Neural cell (in vitro differentiated cells): ENCODE results near the gene PDE6C. TPM values are rescaled to one million over a fixed set of nuclear protein-coding genes. Genes with fewer than 3 reads are reported as not detected.

Experiments used
- H2AFZ ChIP-seq: fragments of 200-600, 300-800 bp; sonication (generic), shearing (Covaris generic); 2 replicates; pipeline ENCODE4 v1.6.0; 2014; ENCODE audit warnings: low read depth, mild to moderate bottlenecking, antibody characterized with exemption, low read length, moderate library complexity
- H3F3A ChIP-seq: fragments of 200-600 bp; shearing (Covaris generic); 2 replicates; pipeline ENCODE4 v1.6.1; 2016; ENCODE audit warnings: mild to moderate bottlenecking, moderate library complexity, mixed read lengths, antibody characterized with exemption, low read length; ENCODE audit not compliant: insufficient read depth, poor library complexity, severe bottlenecking
- H3K27ac ChIP-seq: fragments of 200-600, 300-800 bp; sonication (generic), shearing (Covaris generic); 2 replicates; pipeline ENCODE4 v1.5.1; 2014; ENCODE audit warnings: mild to moderate bottlenecking, low read length, moderate library complexity
- H3K27me3 ChIP-seq: fragments of 300-800, 200-600 bp; sonication (generic), shearing (Covaris generic); 2 replicates; pipeline ENCODE4 v1.6.0; 2014; ENCODE audit warnings: mild to moderate bottlenecking, low read depth, low read length, moderate library complexity; ENCODE audit not compliant: insufficient read depth
- H3K36me3 ChIP-seq: fragments of 300-800, 200-600 bp; sonication (generic), shearing (Covaris generic); 2 replicates; pipeline ENCODE4 v1.5.1; 2014; ENCODE audit warnings: mild to moderate bottlenecking, antibody characterized with exemption, low read length, moderate library complexity; ENCODE audit not compliant: insufficient read depth
- H3K4me2 ChIP-seq: fragments of 300-800, 200-600 bp; sonication (generic), shearing (Covaris generic); 2 replicates; pipeline ENCODE4 v1.6.0; 2014; ENCODE audit warnings: mild to moderate bottlenecking, low read length
- H3K4me3 ChIP-seq: fragments of 300-800, 200-600 bp; sonication (generic), shearing (Covaris generic); 2 replicates; pipeline ENCODE4 v1.5.1; 2014; ENCODE audit warnings: mild to moderate bottlenecking, low read length, moderate library complexity
- H3K79me2 ChIP-seq: fragments of 200-600 bp; shearing (Covaris generic); replicated peaks from 2 replicates; pipeline ENCODE4 v1.6.0; 2014; ENCODE audit warnings: mild to moderate bottlenecking, low read length, moderate library complexity; ENCODE audit not compliant: insufficient read depth
- H3K9ac ChIP-seq: fragments of 300-800, 200-600 bp; sonication (generic), shearing (Covaris generic); 2 replicates; pipeline ENCODE4 v1.6.1; 2016; ENCODE audit warnings: mild to moderate bottlenecking, low read length, mixed read lengths
- H3K9me2 ChIP-seq: fragments of 200-600 bp; shearing (Covaris generic); 2 replicates; pipeline ENCODE4 v1.6.1; 2016; ENCODE audit warnings: mild to moderate bottlenecking, low read length, mixed read lengths; ENCODE audit not compliant: insufficient read depth
- H3K9me3 ChIP-seq: fragments of 200-600, 300-800 bp; sonication (generic), shearing (Covaris generic); 2 replicates; pipeline ENCODE4 v1.6.1; 2016; ENCODE audit warnings: mild to moderate bottlenecking, mixed run types, low read length, moderate library complexity, mixed read lengths
- H4K20me1 ChIP-seq: fragments of 200-600 bp; shearing (Covaris generic); 2 replicates; pipeline ENCODE4 v1.6.1; 2016; ENCODE audit warnings: mild to moderate bottlenecking, mixed run types; ENCODE audit not compliant: insufficient read depth
- CTCF ChIP-seq: fragments of 450-650 bp; IDR thresholded peaks from 2 replicates; pipeline ENCODE4 v1.5.1; 2014; ENCODE audit warnings: antibody characterized with exemption, mild to moderate bottlenecking, moderate library complexity; ENCODE audit not compliant: poor library complexity, severe bottlenecking
- EP300 ChIP-seq: fragments of 450-650 bp; conservative IDR thresholded peaks from 2 replicates; pipeline ENCODE4 v1.6.1; 2014; ENCODE audit warnings: antibody characterized with exemption, mild to moderate bottlenecking, moderate library complexity; ENCODE audit not compliant: poor library complexity, severe bottlenecking
- EZH2 ChIP-seq: fragments of 200-600, 300-800 bp; shearing (Covaris generic), sonication (generic); IDR thresholded peaks from 2 replicates; pipeline ENCODE4 v1.6.1; 2014; ENCODE audit warnings: antibody characterized with exemption, low read length, borderline replicate concordance, mild to moderate bottlenecking; ENCODE audit not compliant: insufficient read depth, poor library complexity, severe bottlenecking
- MXI1 ChIP-seq: fragments of 450-650 bp; conservative IDR thresholded peaks from 2 replicates; pipeline ENCODE4 v1.6.1; 2014; ENCODE audit warnings: antibody characterized with exemption, mild to moderate bottlenecking; ENCODE audit not compliant: poor library complexity, severe bottlenecking
- POLR2AphosphoS5 ChIP-seq: IDR thresholded peaks from 2 replicates; pipeline ENCODE4 v1.6.1; 2012
- RAD21 ChIP-seq: fragments of 450-650 bp; conservative IDR thresholded peaks from 2 replicates; pipeline ENCODE4 v1.6.1; 2014; ENCODE audit warnings: antibody characterized with exemption, mild to moderate bottlenecking, moderate library complexity
- REST ChIP-seq: IDR thresholded peaks from 2 replicates; pipeline ENCODE4 v1.6.1; 2012; ENCODE audit warnings: borderline replicate concordance
- SMC3 ChIP-seq: fragments of 450-650 bp; conservative IDR thresholded peaks from 2 replicates; pipeline ENCODE4 v1.6.1; 2014; ENCODE audit warnings: antibody characterized with exemption, mild to moderate bottlenecking, moderate library complexity; ENCODE audit not compliant: poor library complexity
- TAF1 ChIP-seq: IDR thresholded peaks from 2 replicates; pipeline ENCODE4 v1.6.1; 2012; ENCODE audit warnings: low read depth
- polyA plus RNA-seq: library from polyadenylated mRNA; depleted of rRNA; stranded (reverse); fragments of >200 nt; gene quantifications from 2 replicates; pipeline ENCODE4 v1.2.3, GENCODE V29; 2014

Gene PDE6C
- polyA plus RNA-seq, 1 donor from 2014 or later: not detected

DNA sequence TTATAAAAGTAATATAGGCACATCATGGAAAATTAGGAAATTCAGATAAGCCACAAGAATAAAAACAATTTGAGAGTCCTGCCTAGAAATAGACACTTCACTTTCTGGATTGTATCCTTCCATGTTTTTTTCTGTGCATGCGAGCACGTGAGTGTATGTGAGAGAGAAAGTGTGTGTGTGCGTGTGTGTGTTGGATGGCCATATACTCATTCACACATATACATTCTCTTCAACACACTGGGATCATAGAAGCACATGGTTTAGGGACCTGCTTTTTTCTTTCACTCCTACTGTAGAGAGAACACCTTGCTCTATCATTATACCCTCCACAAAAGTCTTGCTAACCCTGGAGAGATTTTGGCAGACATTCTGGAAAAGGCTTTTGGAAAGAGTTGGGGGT lies 38.4 kb upstream of the PDE6C start:
- H3F3A ChIP-seq: no peaks in the 10 kb centered on the region
- H3K27ac ChIP-seq: no peak overlapping the region
- no peak overlapping the region for H2AFZ ChIP-seq
- no peaks in the 10 kb centered on the region for H3K36me3 ChIP-seq
- H3K79me2 ChIP-seq: no peaks in the 10 kb centered on the region
- H3K4me2 ChIP-seq: no peak overlapping the region
- TF ChIP-seq CTCF (no peak), EP300 (no peak), POLR2AphosphoS5 (no peak), SMC3 (no peak), TAF1 (no peak), REST (no peak)
- H4K20me1 ChIP-seq: no peaks in the 10 kb centered on the region
- peaks cover 21% of the 10 kb centered on the region for H3K27me3 ChIP-seq
- no peak overlapping the region for H3K9ac ChIP-seq
- no peak overlapping the region for H3K4me3 ChIP-seq
- H3K9me2 ChIP-seq: no peaks in the 10 kb centered on the region
- no peaks in the 10 kb centered on the region for H3K9me3 ChIP-seq

GRCh38 chr10:93576888-93577287 lies 35.4 kb upstream of the PDE6C start:
- TF ChIP-seq MXI1 (no peak), EP300 (no peak), REST (no peak), EZH2 (no peak), SMC3 (no peak), TAF1 (no peak), POLR2AphosphoS5 (no peak), RAD21 (no peak), CTCF (no peak)
- Histone ChIP-seq H3K9me3 (no peaks in the 10 kb centered on the region), H3K36me3 (no peaks in the 10 kb centered on the region), H3K4me3 (no peak overlapping the region), H3K27ac (no peak overlapping the region), H3K9me2 (no peaks in the 10 kb centered on the region), H3K4me2 (no peak overlapping the region), H3F3A (no peaks in the 10 kb centered on the region), H2AFZ (no peak overlapping the region), H3K79me2 (no peaks in the 10 kb centered on the region), H3K9ac (no peak overlapping the region), H3K27me3 (no peaks in the 10 kb centered on the region), H4K20me1 (no peaks in the 10 kb centered on the region)
